PC-9 (cell line): Measurements from ENCODE around the gene CTNNB1.

ENCODE experiments used
- EZH2 ChIP-seq: fragments of 200-600 bp; sonication (generic); IDR thresholded peaks from 2 replicates; pipeline ENCODE4 v1.8.0; 2017; ENCODE audit warnings: antibody characterized with exemption, low read depth
- TF ChIP-seq, protein P1 (sequence below): fragments of 200-600 bp; sonication (generic); conservative IDR thresholded peaks from 2 replicates; pipeline ENCODE4 v1.6.1; 2017; ENCODE audit warnings: mixed run types, antibody characterized with exemption, mild to moderate bottlenecking, moderate library complexity

DNA sequence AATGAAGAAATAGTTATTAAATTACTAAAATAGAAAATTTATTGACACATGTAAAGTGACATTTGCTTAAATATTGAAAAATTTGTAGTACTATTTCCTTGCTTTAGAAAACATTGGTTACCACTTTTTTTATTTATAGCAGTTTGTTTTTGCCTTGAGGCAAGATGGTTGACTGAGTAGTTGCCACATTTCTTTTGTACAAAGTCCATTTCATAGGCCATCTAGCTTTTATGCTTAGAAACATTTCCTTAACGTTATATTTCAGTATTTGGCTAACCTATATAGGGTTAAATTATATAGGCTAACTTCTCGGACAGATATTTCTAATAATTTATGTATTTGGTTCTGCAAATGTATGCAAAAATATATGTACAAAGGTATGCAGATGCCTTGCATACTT is 17.1 kb downstream of the CTNNB1 start:
- TF ChIP-seq, protein P1, sequence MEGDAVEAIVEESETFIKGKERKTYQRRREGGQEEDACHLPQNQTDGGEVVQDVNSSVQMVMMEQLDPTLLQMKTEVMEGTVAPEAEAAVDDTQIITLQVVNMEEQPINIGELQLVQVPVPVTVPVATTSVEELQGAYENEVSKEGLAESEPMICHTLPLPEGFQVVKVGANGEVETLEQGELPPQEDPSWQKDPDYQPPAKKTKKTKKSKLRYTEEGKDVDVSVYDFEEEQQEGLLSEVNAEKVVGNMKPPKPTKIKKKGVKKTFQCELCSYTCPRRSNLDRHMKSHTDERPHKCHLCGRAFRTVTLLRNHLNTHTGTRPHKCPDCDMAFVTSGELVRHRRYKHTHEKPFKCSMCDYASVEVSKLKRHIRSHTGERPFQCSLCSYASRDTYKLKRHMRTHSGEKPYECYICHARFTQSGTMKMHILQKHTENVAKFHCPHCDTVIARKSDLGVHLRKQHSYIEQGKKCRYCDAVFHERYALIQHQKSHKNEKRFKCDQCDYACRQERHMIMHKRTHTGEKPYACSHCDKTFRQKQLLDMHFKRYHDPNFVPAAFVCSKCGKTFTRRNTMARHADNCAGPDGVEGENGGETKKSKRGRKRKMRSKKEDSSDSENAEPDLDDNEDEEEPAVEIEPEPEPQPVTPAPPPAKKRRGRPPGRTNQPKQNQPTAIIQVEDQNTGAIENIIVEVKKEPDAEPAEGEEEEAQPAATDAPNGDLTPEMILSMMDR: no peak
- TF ChIP-seq EZH2: no peak
